ENCODE data around the gene OR2M5.

OR2M5 gene, protein sequence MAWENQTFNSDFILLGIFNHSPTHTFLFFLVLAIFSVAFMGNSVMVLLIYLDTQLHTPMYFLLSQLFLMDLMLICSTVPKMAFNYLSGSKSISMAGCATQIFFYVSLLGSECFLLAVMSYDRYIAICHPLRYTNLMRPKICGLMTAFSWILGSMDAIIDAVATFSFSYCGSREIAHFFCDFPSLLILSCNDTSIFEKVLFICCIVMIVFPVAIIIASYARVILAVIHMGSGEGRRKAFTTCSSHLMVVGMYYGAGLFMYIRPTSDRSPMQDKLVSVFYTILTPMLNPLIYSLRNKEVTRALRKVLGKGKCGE

GRCh38 chr1:248144513-248145198, at the start of gene OR2M5:
Gene OR2M5 (plus strand): TSS chr1:248145148. CDS start chr1:248145148, 0 bp downstream.
- no peak for DNase-seq (ENCODE audit: low read depth in 3 of 3)

DNA sequence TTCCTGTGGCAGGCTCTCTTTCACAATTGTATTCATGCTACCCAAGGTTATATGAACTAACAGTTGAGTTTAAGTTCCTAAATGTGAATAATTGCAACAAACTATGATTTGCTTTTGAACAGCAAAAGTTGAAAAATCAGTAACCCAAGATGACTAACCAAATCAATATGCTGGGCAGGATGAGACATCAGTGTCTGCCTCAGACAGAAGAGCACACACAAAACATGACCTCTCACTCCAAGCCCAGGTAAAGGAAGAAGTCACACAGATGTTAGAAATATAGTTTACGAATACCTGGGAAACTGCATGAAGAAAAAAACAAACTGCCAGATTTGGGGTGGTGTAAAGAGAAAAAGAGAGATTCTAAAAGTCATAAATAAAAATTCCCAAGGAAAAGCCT, 46.4 kb upstream of the OR2M5 start:
- DNase-seq (ENCODE audit: low read depth in 3 of 3), result no peak

DNA sequence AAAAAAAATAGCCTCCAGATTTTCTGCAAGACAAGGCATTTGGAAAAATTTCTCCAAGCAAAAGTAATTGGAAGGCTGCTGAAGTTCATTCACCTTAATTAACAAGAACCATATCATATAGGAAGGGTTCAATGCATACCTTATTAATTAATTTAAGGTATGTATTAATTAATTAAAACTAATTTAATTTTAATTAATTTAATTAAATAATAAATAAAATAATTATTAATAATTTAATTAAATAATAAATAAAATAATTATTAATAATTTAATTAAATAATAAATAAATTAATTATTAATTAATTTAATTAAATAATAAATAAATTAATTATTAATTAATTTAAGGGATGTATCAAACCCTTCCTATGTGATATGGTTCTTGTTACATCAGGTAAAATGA, 42.1 kb upstream of the OR2M5 start:
- DNase-seq (ENCODE audit: low read depth in 3 of 3), result no peak

GRCh38 chr1:248111157-248111556, 33.8 kb upstream of the OR2M5 start:
- DNase-seq (ENCODE audit: low read depth in 3 of 3), result no peak

DNA sequence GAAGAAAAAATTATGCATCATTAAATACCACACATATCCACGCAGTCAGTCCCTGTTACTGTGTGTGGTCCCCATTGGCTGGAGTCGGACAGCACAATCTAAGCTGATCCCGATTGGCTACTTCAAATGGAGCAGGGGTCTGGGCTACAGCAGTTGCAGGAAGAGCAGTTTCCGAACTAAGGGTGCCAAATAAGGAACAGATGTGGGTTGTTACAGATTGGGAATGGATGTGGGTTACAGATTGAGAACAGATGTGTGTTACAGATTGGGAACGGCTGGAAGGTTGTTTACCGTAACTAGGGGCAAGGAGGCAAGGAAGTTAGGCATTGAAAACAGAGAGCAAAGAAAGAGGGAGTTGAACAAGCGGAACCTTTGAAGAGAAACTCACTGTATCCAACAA, 30.1 kb upstream of the OR2M5 start:
- DNase-seq (ENCODE audit: low read depth in 3 of 3), result no peak

DNA sequence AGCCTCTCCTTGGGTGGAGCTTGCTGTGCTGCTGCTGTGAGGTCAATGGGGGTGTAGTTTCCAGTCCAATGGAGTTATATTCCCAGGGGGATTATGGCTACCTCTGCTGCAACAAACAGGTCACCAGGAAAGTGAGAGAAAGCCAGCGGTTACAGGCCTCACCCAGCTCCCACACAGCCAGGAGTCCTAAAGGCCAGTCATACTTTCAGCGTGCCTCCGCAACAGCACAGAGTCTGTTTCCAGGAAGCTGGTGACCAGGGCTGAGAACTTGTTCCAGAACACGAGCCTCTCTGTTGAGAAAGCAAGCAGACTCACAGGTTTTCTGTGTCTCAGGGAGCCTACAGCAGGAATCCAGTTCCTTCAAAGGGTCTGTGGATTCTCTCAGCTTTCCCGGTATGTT, 17.3 kb upstream of the OR2M5 start:
- no peak for DNase-seq (ENCODE audit: low read depth in 3 of 3)

DNA sequence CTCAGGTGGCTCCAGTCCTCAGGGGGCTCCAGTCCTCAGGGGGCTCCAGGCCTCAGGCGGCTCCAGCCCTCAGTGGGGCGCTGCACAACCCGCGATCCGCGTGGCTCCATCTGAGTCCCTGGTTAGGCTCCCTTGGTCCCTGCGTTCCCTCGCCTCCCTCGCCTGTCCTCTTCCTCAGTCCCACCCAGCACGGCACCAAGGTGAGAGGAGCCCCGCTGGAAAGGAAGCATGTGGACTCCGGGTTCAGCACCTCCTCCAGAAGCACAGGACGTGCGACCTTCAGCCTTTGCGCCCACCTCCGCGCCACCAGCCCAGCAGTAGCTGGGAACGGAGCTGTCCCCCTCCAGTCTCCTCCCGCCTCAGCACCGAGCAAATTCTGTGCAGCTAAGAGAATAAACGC, 8.1 kb upstream of the OR2M5 start:
- no peak for DNase-seq (ENCODE audit: low read depth in 3 of 3)

GRCh38 chr1:248140846-248141245, 4.1 kb upstream of the OR2M5 start:
- no peak for DNase-seq (ENCODE audit: low read depth in 3 of 3)

- no peak for DNase-seq (ENCODE audit: low read depth in 3 of 3)
These were observed 1.6 kb upstream of the OR2M5 start for GRCh38 chr1:248143311-248143710.

DNA sequence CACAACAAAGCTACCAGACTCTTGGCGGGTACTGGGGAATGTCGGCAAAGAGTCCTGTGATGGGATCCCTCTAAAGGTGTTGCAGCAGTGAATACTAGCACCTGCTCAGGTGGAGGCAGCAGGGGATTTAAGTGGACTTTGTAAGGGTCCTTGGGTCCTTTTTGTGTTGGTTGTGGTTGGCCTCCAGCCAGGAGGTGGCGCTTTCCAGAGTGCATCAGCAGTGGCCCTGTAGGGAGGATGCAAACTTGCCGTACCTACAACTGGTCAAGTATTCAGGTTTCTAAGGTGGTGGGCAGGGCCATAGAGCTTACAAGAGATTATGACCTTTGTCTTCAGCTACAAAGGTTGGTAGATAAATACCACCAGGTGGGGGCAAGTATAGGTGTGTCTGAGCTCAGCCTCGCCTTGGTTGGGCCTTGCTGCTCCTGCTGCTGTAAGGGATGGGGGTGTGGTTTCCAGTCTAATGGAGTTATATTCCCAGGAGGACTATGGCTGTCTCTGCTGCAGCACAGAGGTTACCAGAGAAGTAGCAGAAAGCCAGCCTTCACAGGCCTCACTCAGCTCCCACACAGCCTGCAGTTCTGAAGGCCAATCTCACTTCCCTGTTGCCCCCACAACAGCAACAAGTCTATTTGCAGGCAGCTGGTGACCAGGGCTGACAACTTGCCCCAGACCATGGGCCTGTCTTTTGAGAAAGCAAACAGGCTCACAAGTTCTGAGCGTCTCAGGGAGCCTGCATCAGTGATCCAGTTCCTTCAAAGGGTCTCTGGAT, 7.3 kb downstream of the OR2M5 start:
- DNase-seq (ENCODE audit: low read depth in 3 of 3), result no peak

GRCh38 chr1:248155927-248156326, 11.0 kb downstream of the OR2M5 start:
- DNase-seq (ENCODE audit: low read depth in 3 of 3), result no peak

GRCh38 chr1:248158758-248159157, 13.8 kb downstream of the OR2M5 start:
- DNase-seq (ENCODE audit: low read depth in 3 of 3), result no peak

DNA sequence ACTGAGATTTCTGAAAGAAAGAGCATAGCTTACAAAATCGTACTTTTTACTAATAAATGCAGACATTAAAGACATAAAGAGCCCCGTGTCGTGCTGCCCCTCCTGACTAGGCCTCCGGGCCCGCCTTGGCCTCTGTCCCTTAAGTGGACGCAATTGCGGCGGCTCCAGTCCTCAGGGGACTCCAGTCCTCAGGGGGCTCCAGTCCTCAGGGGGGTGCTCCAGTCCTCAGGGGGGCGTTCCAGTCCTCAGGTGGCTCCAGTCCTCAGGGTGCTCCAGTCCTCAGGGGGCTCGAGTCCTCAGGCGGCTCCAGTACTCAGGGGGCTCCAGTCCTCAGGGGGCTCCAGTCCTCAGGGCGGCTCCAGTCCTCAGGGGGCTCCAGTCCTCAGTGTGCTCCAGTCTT, 19.1 kb downstream of the OR2M5 start:
- DNase-seq (ENCODE audit: low read depth in 3 of 3), result no peak

DNA sequence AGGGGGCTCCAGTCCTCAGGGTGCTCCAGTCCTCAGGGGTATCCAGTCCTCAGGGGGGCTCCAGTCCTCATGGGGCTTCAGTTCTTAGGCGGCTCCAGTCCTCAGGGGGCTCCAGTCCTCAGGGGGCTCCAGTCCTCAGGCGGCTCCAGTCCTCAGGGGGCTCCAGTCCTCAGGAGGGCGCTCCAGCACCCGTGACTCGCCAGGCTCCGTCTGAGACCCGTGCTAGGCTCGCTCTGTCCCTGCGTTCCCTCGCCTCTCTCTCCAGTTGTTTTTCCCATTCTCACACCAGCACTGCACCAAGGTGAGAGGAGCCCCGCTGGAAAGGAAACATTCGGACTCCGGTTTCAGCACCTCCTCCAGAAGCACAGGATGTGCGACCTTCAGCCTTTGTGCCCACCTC, 20.2 kb downstream of the OR2M5 start:
- no peak for DNase-seq (ENCODE audit: low read depth in 3 of 3)

- DNase-seq (ENCODE audit: low read depth in 3 of 3), result no peak
These were observed 29.6 kb downstream of the OR2M5 start, which contains the start of gene OR2M2 for GRCh38 chr1:248174521-248174920. Gene OR2M2 (plus strand): TSS chr1:248174821. CDS start chr1:248179986, 5,165 bp downstream.

GRCh38 chr1:248183996-248184395, 39.0 kb downstream of the OR2M5 start:
- DNase-seq (ENCODE audit: low read depth in 3 of 3), result no peak

GRCh38 chr1:248187363-248187762, 42.4 kb downstream of the OR2M5 start:
- DNase-seq (ENCODE audit: low read depth in 3 of 3), result no peak

- DNase-seq (ENCODE audit: low read depth in 3 of 3), result no peak
These were observed 44.1 kb downstream of the OR2M5 start for GRCh38 chr1:248189026-248189425.

- no peak for DNase-seq (ENCODE audit: low read depth in 3 of 3)
These were observed 49.2 kb downstream of the OR2M5 start for GRCh38 chr1:248194117-248194516.

Measured in stimulated activated CD4-positive, alpha-beta T cell treated with anti-CD3 and anti-CD28 coated beads, TNF-alpha, amount 100 ng/mL, for 4 hours (primary cell).